Adrenal gland (tissue), 12 donors: ENCODE measurements around the gene CSNK2B. TPM values are rescaled to one million over a fixed set of nuclear protein-coding genes. Genes with fewer than 3 reads are reported as not detected.

Experiments used
- DNase-seq, 7 donors: peaks; one replicate each; pipeline ENCODE4 v3.0.0-alpha.2; 2019 to 2020
- H3K27ac ChIP-seq, 5 donors: fragments of 200-600 bp; sonication (generic) in 4 of 5; 1 replicate in 3 of 5; 2 replicates in 2 of 5; pipeline versions ENCODE4 v1.5.1 to v1.8.0; 2016 to 2020; ENCODE audit warnings: mild to moderate bottlenecking in 1 of 5
- H3K27me3 ChIP-seq: fragments of 200-600 bp; 2 replicates; pipeline ENCODE4 v1.8.0; 2021
- H3K36me3 ChIP-seq, 2 donors: fragments of 200-600 bp; replicated peaks in 1 of 2; 1 replicate in 1 of 2; 2 replicates in 1 of 2; pipeline versions ENCODE4 v1.5.1 to v1.8.0; 2018 to 2022
- H3K4me1 ChIP-seq, 2 donors: fragments of 200-600 bp; replicated peaks in 1 of 2; 1 replicate in 1 of 2; 2 replicates in 1 of 2; pipeline versions ENCODE4 v1.5.1 to v1.8.0; 2018 to 2021
- H3K4me3 ChIP-seq, 4 donors: fragments of 200-600 bp; sonication (generic) in 3 of 4; one replicate each; pipeline ENCODE4 v1.5.1; 2016 to 2018
- H3K9me3 ChIP-seq, 3 donors: fragments of 200-600 bp; sonication (generic) in 1 of 3; replicated peaks in 1 of 3; 1 replicate in 2 of 3; 2 replicates in 1 of 3; pipeline versions ENCODE4 v1.5.1 to v1.8.0; 2016 to 2021
- POLR2A ChIP-seq, 2 donors: fragments of 450-650 bp; IDR thresholded peaks; one replicate each; pipeline ENCODE4 v1.6.1; 2017; ENCODE audit warnings: antibody characterized with exemption in 2 of 2, mild to moderate bottlenecking in 2 of 2, moderate library complexity in 1 of 2
- WGBS, 4 donors: extraction: QIAGEN DNeasy Blood & Tissue Kit in 2 of 4; methylation state at CpG; one replicate each; pipeline versions ENCODE4 v1.1.5 to v1.1.7; 2013 to 2017; 5-methylcytosine and 5-hydroxymethylcytosine counted together
- intact Hi-C, 2 donors: fragments of 100-400 bp; cut with DNase I; formaldehyde crosslinking; loops; one replicate each; pipeline versions ENCODE4 v1.14.1 to v1.15.0; 2022 to 2023
- polyA plus RNA-seq, 3 donors: library from polyadenylated mRNA; stranded (reverse); fragments of 200-250 nt in 2 of 3; fragments of 350-450 nt in 1 of 3; fragmentation: Illumina TruSeq in 1 of 3; extraction: RNeasy Lipid Tissue Mini Kit (QIAGEN cat#74804) in 1 of 3; gene quantifications; one replicate each; pipeline ENCODE4 v1.2.3, GENCODE V29; 2013 to 2014
- total RNA-seq, 9 donors: library from RNA; depleted of rRNA in 4 of 9; stranded (reverse); fragments of >200 nt in 4 of 9; fragments of 120-200 nt in 1 of 9; fragmentation: NEBNext Ultra II Directional in 1 of 9; extraction: Animal tissue kit (Norgen Biotek cat#: 25700) in 1 of 9; gene quantifications; one replicate each; pipeline versions ENCODE4 v1.1.0 to v1.2.4, GENCODE V29; 2013 to 2023
- TF ChIP-seq, protein P1 (sequence below), 6 experiments: fragments of 450-650 bp in 4 of 6; fragments of 200-600 bp in 2 of 6; sonication (generic) in 1 of 6; IDR thresholded peaks; 1 replicate in 5 of 6; 2 replicates in 1 of 6; pipeline versions ENCODE4 v1.5.1 to v1.8.0; 2016 to 2021; ENCODE audit warnings: antibody characterized with exemption in 6 of 6, mild to moderate bottlenecking in 2 of 6, moderate library complexity in 1 of 6
- donor health status: healthy with polysubstance abuse.
- donor health status: Bipolar disorder and iron deficiency.
- donor health status: DM: yes; HTN: yes; CAD: no.
- donor health status: DM: no; HTN: no; CAD: no.
- donor health status: DM: no; HTN: no; CAD: no.
- donor health status: DM: yes; HTN: yes; CAD: no.

CSNK2B gene
- total and polyA plus RNA-seq, 12 donors: 142 to 324 (median 206) TPM

DNA sequence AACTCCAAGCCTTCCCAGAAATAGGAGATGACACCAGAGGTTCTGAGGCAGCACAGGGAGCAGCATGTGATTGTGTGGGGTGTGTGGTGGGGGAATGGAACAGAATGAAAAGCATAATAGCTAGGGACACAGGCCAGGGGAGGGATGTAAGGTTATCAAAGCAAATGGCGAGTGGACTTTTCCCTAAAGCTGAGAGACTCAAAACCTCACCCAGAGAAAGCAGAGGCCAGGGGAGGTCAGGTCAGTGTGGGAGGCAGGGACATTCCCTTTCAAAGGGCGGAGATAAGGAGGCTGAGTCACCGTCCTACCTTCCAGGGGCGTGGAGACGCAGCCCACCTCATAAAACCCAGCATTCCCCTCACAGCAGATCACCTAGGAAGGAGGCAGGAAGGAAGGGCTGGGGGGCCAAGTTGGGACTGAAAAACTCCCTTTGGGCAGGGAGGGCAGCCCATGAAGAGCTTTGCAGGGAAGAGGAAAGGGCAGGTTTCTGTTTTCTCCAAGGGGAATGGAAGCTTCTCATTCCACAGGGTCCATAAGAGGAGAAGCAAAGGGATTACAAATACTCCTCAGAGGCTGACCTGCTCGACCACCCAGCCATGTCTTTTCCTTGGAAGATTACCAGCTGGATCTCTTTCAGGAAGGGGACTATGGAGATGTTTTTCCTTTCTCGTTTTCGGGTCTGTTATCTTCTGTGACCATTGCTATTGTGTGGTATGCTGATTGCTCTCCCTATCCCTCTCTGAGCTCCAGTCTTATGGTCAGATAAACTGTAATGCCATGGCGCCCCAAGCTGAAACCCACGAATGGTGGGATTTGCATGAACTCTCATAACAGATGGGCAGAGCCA is 24.6 kb downstream of the CSNK2B start:
- no peaks in the 10 kb centered on the region for H3K27me3 ChIP-seq
- DNase-seq: no peak
- WGBS, 4 donors: 61 to 72% (median 64%) methylated on average over 10 of the region's 10 CpGs
- TF ChIP-seq, protein P1, sequence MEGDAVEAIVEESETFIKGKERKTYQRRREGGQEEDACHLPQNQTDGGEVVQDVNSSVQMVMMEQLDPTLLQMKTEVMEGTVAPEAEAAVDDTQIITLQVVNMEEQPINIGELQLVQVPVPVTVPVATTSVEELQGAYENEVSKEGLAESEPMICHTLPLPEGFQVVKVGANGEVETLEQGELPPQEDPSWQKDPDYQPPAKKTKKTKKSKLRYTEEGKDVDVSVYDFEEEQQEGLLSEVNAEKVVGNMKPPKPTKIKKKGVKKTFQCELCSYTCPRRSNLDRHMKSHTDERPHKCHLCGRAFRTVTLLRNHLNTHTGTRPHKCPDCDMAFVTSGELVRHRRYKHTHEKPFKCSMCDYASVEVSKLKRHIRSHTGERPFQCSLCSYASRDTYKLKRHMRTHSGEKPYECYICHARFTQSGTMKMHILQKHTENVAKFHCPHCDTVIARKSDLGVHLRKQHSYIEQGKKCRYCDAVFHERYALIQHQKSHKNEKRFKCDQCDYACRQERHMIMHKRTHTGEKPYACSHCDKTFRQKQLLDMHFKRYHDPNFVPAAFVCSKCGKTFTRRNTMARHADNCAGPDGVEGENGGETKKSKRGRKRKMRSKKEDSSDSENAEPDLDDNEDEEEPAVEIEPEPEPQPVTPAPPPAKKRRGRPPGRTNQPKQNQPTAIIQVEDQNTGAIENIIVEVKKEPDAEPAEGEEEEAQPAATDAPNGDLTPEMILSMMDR (IDR thresholded peaks at IDR 0.05): no peak
- TF ChIP-seq POLR2A (IDR thresholded peaks at IDR 0.05): no peak
- H3K27ac ChIP-seq: no peak overlapping the region
- H3K36me3 ChIP-seq: peaks cover 0 to 97% of the 10 kb centered on the region in 2 donors
- H3K9me3 ChIP-seq: no peaks in the 10 kb centered on the region
- no peaks in the 10 kb centered on the region for H3K4me1 ChIP-seq
- intact Hi-C loops: no loop called here
- H3K4me3 ChIP-seq: no peak overlapping the region

DNA sequence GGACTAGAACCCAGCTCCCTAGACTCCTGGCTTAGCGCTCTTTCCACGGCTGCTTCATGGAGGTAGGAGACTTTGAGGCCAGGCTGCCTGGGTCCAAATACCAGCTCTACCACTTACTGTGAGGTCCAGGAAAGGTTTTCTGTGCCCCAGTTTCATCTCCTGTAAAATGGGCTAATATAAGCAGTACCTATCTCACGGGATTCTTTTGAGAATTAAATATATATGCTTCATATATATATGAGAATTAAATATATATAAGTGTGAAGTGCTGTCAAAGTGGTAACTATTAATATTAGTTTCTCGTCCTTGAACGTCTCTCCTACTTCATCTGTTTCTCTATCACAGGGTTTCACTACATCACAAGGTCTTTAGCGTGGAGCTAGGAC is 25.2 kb downstream of the CSNK2B start:
- Histone ChIP-seq H3K27me3 (no peaks in the 10 kb centered on the region), H3K4me1 (no peaks in the 10 kb centered on the region), H3K27ac (no peak overlapping the region), H3K36me3 (peaks cover 0 to 99% of the 10 kb centered on the region in 2 donors), H3K4me3 (no peak overlapping the region), H3K9me3 (no peaks in the 10 kb centered on the region)
- TF ChIP-seq, protein P1 (IDR thresholded peaks at IDR 0.05): no peak
- 86 to 89% (median 88%) methylated on average over 6 of the region's 6 CpGs for WGBS, 4 donors
- intact Hi-C loops: no loop called here
- DNase-seq: no peak

DNA sequence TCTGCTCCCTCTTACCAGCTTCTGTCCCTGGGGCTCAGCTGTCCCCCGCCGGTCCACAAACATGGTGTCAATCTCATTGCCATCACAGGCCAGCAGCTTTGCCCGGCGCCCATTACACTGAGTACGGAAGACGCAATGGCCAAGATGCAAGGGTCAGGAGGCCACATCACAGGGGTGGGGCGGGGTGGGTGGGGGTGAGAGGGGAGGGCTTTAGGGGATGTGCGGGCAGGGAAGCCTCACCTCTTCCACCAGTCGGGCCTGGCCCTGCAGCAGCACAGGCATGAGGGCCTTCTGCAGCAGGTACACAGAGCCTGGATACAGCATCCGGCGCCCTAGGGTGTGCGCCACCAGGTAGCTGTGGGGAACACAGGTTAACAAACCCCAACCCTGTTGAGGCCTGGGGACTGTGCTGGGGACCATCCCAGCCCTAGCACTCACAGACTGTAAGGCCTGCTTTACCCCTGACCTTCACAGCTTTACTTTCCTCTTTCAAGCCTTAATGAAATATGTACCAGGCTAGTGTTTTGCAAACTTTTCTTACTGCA is 25.8 kb downstream of the CSNK2B start:
- Histone ChIP-seq H3K4me1 (no peaks in the 10 kb centered on the region), H3K36me3 (peaks cover 0 to 99% of the 10 kb centered on the region in 2 donors), H3K27me3 (no peaks in the 10 kb centered on the region), H3K4me3 (no peak overlapping the region), H3K27ac (no peak overlapping the region), H3K9me3 (no peaks in the 10 kb centered on the region)
- no peak for DNase-seq
- TF ChIP-seq, protein P1 (IDR thresholded peaks at IDR 0.05): no peak
- TF ChIP-seq POLR2A (IDR thresholded peaks at IDR 0.05): no peak
- intact Hi-C loops: no loop called here
- 94 to 100% (median 94%) methylated on average over 3 to 12 of the region's 12 CpGs for WGBS, 4 donors

DNA sequence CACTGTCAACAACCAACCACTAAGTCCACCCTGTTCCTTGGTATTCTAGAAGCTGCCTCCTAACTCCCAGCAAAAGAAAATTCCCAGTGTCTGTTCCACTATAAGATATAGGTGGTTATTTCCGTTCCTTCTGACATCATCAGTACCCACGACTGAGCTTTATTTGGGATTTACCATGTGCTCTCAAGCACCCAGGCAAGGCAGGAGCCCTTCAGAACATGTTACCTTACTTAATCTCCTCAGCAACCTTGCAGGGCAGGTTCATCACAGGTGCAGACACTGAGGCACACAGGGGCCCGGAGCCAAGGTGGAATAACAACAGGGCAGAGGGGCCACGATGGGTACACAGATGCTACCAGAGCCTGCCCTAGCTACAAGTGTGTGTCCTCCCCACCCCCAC is 26.5 kb downstream of the CSNK2B start:
- H3K27me3 ChIP-seq: no peaks in the 10 kb centered on the region
- H3K27ac ChIP-seq: no peak overlapping the region
- 87 to 95% (median 89%) methylated on average over 3 to 4 of the region's 4 CpGs for WGBS, 4 donors
- H3K36me3 ChIP-seq: peaks cover 0 to 99% of the 10 kb centered on the region in 2 donors
- no peak overlapping the region for H3K4me3 ChIP-seq
- no peaks in the 10 kb centered on the region for H3K9me3 ChIP-seq
- TF ChIP-seq, protein P1 (IDR thresholded peaks at IDR 0.05): no peak
- TF ChIP-seq POLR2A (IDR thresholded peaks at IDR 0.05): no peak
- intact Hi-C loops: no loop called here
- no peaks in the 10 kb centered on the region for H3K4me1 ChIP-seq
- DNase-seq: no peak
